Ammon's horn (tissue), 1 donor: ENCODE data around the gene TLNRD1.

Experiments
- DNase-seq: peaks from one replicate; pipeline ENCODE4 v3.0.0-alpha.2; 2016; ENCODE audit warnings: low spot score

The TLNRD1 gene

GRCh38 chr15:81029414-81030300 lies 28.9 kb downstream of the TLNRD1 start:
- no peak for DNase-seq

- no peak for DNase-seq
Measured at GRCh38 chr15:81030301-81030750, 29.6 kb downstream of the TLNRD1 start.

- no peak for DNase-seq
Measured at GRCh38 chr15:81031203-81031602, 30.5 kb downstream of the TLNRD1 start.

- DNase-seq, result no peak
Measured at GRCh38 chr15:81032355-81032754, 31.6 kb downstream of the TLNRD1 start.

- DNase-seq, result no peak
Measured at GRCh38 chr15:81032818-81033217, 32.1 kb downstream of the TLNRD1 start.

- DNase-seq, result no peak
Measured at GRCh38 chr15:81033508-81033907, 32.8 kb downstream of the TLNRD1 start.

GRCh38 chr15:81037952-81038743 lies 37.4 kb downstream of the TLNRD1 start:
- DNase-seq, result no peak

- no peak for DNase-seq
Measured at GRCh38 chr15:81038975-81039607, 38.4 kb downstream of the TLNRD1 start.

GRCh38 chr15:81040757-81041156 lies 40.0 kb downstream of the TLNRD1 start:
- DNase-seq, result no peak

GRCh38 chr15:81043281-81043934 lies 42.7 kb downstream of the TLNRD1 start:
- no peak for DNase-seq

- DNase-seq, result no peak
Measured at GRCh38 chr15:81043935-81044575, 43.3 kb downstream of the TLNRD1 start.

GRCh38 chr15:81046290-81046689 lies 45.6 kb downstream of the TLNRD1 start:
- no peak for DNase-seq

GRCh38 chr15:81047928-81048327 lies 47.2 kb downstream of the TLNRD1 start:
- no peak for DNase-seq

- peak; percentile 86 for DNase-seq
Measured at GRCh38 chr15:81049835-81050234, 49.1 kb downstream of the TLNRD1 start.

- no peak for DNase-seq
Measured at GRCh38 chr15:81050259-81050658, 49.5 kb downstream of the TLNRD1 start.

- no peak for DNase-seq
Measured at GRCh38 chr15:81050805-81051204, 50.1 kb downstream of the TLNRD1 start.

- no peak for DNase-seq
Measured at GRCh38 chr15:81052046-81052445, 51.3 kb downstream of the TLNRD1 start.

GRCh38 chr15:81053621-81054020 lies 52.9 kb downstream of the TLNRD1 start:
- DNase-seq, result no peak

GRCh38 chr15:81054236-81054635 lies 53.5 kb downstream of the TLNRD1 start:
- DNase-seq, result no peak
